Measurements from ENCODE around the gene SPACA4. TPM values are rescaled to one million over a fixed set of nuclear protein-coding genes. Genes with fewer than 3 reads are reported as not detected.
"Not testable (repeated sequence)": the region's sequence is repeated elsewhere in the genome, so short reads cannot be mapped to it uniquely, and the experiment has no call there.

The SPACA4 gene
- not detected for total RNA-seq

- no peak for DNase-seq
These were observed at the start of gene SPACA4 for GRCh38 chr19:48606463-48607358. TSS of gene SPACA4 (plus strand) at chr19:48606742. CDS start at chr19:48606979, 237 bp downstream.

GRCh38 chr19:48556825-48557224, 49.7 kb upstream of the SPACA4 start:
- no peak for DNase-seq

- no peak for DNase-seq
These were observed 48.4 kb upstream of the SPACA4 start for GRCh38 chr19:48558018-48558684.

- no peak for DNase-seq
These were observed 46.4 kb upstream of the SPACA4 start for GRCh38 chr19:48560095-48560530.

- no peak for DNase-seq
These were observed 45.1 kb upstream of the SPACA4 start for GRCh38 chr19:48561412-48561811.

- DNase-seq, result no peak
These were observed 41.5 kb upstream of the SPACA4 start for GRCh38 chr19:48565090-48565489.

- peak; percentile 72 for DNase-seq
These were observed 38.1 kb upstream of the SPACA4 start for GRCh38 chr19:48568345-48568886.

- DNase-seq, result no peak
These were observed 36.7 kb upstream of the SPACA4 start for GRCh38 chr19:48569814-48570213.

- DNase-seq, result no peak
These were observed 35.0 kb upstream of the SPACA4 start for GRCh38 chr19:48571378-48572162.

- DNase-seq, result no peak
These were observed 33.4 kb upstream of the SPACA4 start for GRCh38 chr19:48573163-48573505.

GRCh38 chr19:48575931-48576622, 30.5 kb upstream of the SPACA4 start:
- no peak for DNase-seq

GRCh38 chr19:48577908-48578307, 28.6 kb upstream of the SPACA4 start:
- DNase-seq, result not testable (repeated sequence)

GRCh38 chr19:48578891-48579290, 27.7 kb upstream of the SPACA4 start:
- DNase-seq, result no peak

- no peak for DNase-seq
These were observed 24.4 kb upstream of the SPACA4 start for GRCh38 chr19:48582168-48582567.

GRCh38 chr19:48587387-48587786, 19.2 kb upstream of the SPACA4 start:
- DNase-seq, result no peak

GRCh38 chr19:48588670-48589401, 17.7 kb upstream of the SPACA4 start:
- peak; percentile 77 for DNase-seq

GRCh38 chr19:48591021-48591420, 15.5 kb upstream of the SPACA4 start:
- no peak for DNase-seq

GRCh38 chr19:48595171-48595570, 11.4 kb upstream of the SPACA4 start:
- DNase-seq, result no peak

- no peak for DNase-seq
These were observed 10.7 kb upstream of the SPACA4 start for GRCh38 chr19:48595833-48596232.

- no peak for DNase-seq
These were observed 10.3 kb upstream of the SPACA4 start for GRCh38 chr19:48596237-48596636.
